Activated CD8-positive, alpha-beta T cell treated with anti-CD3 and anti-CD28 coated beads for 36 hours (primary cell): ENCODE results near the gene KLHDC7A. TPM values are rescaled to one million over a fixed set of nuclear protein-coding genes. Genes with fewer than 3 reads are reported as not detected.

Experiments used
- ATAC-seq: fragments of 200-7000 bp; cut with Tn5 transposase; one replicate; pipeline ENCODE4 v1.10.0; 2021; ENCODE audit warnings: mild to moderate bottlenecking, moderate library complexity
- CTCF ChIA-PET: fragments of 350-600 bp; sonication (Branson Sonifier 250); formaldehyde crosslinking; loops from one replicate; lab custom pipeline; 2021; ENCODE audit warnings: antibody characterized with exemption; lab: Charles Lee
- POLR2A ChIA-PET: fragments of 350-600 bp; sonication (Branson Sonifier 250); formaldehyde crosslinking; loops from one replicate; lab custom pipeline; 2021; ENCODE audit warnings: antibody characterized with exemption; lab: Charles Lee
- DNase-seq: peaks from one replicate; pipeline ENCODE4 v3.0.0-alpha.2; 2020
- H3K27ac Mint-ChIP-seq: one replicate; pipeline ENCODE4 v1.8.0; 2021; ENCODE audit warnings: mild to moderate bottlenecking, mixed read lengths
- H3K27me3 Mint-ChIP-seq: one replicate; pipeline ENCODE4 v1.8.0; 2021; ENCODE audit warnings: mixed read lengths
- H3K36me3 Mint-ChIP-seq: one replicate; pipeline ENCODE4 v1.8.0; 2021; ENCODE audit warnings: low read depth, mixed read lengths
- H3K4me1 Mint-ChIP-seq: one replicate; pipeline ENCODE4 v1.8.0; 2021; ENCODE audit warnings: low read depth, mixed read lengths
- H3K4me3 Mint-ChIP-seq: one replicate; pipeline ENCODE4 v1.8.0; 2021; ENCODE audit warnings: mild to moderate bottlenecking, moderate library complexity, mixed read lengths
- H3K9me3 Mint-ChIP-seq: one replicate; pipeline ENCODE4 v1.8.0; 2021; ENCODE audit warnings: mixed read lengths
- CTCF ChIP-seq: fragments of 200-600 bp; IDR thresholded peaks from one replicate; pipeline ENCODE4 v1.8.0; 2022; ENCODE audit warnings: antibody characterized with exemption, mild to moderate bottlenecking
- intact Hi-C: fragments of 100-400 bp; cut with micrococcal nuclease; formaldehyde crosslinking; loops from one replicate; pipeline ENCODE4 v1.10.0; 2022
- total RNA-seq, 2 experiments: library from RNA; stranded (reverse); gene quantifications; one replicate each; pipeline ENCODE4 v1.2.3, GENCODE V29; 2021

Gene KLHDC7A
- total RNA-seq, 2 experiments from 2014 or later, result not detected

- H3K4me1 Mint-ChIP-seq, result no peaks in the 10 kb centered on the region
- peaks cover 15% of the 10 kb centered on the region for H3K9me3 Mint-ChIP-seq
- H3K36me3 Mint-ChIP-seq, result peaks cover 3% of the 10 kb centered on the region
- DNase-seq, result no peak
- intact Hi-C loops, result no loop called here
- no peak overlapping the region for H3K27ac Mint-ChIP-seq
- H3K4me3 Mint-ChIP-seq, result no peak overlapping the region
- peaks cover 6% of the 10 kb centered on the region for H3K27me3 Mint-ChIP-seq
- TF ChIP-seq CTCF, result no peak
- CTCF ChIA-PET, result interaction anchor here (1.2 kb wide), 1 partner anchor 69 kb away, joined by 3 read pairs; no protein-coding TSS in a partner anchor
- POLR2A ChIA-PET, result no interaction called here
- ATAC-seq, result no peak
Observed at GRCh38 chr1:18512883-18513282, 32.2 kb downstream of the KLHDC7A start.

GRCh38 chr1:18513995-18514394, 33.3 kb downstream of the KLHDC7A start:
- ChIA-PET CTCF (no interaction called here), POLR2A (no interaction called here)
- no peak for TF ChIP-seq CTCF
- no peak for ATAC-seq
- DNase-seq, result no peak
- intact Hi-C loops, result no loop called here
- H3K27me3 Mint-ChIP-seq, result peaks cover 11% of the 10 kb centered on the region
- peaks cover 3% of the 10 kb centered on the region for H3K36me3 Mint-ChIP-seq
- H3K9me3 Mint-ChIP-seq, result peaks cover 15% of the 10 kb centered on the region
- H3K27ac Mint-ChIP-seq, result no peak overlapping the region
- no peaks in the 10 kb centered on the region for H3K4me1 Mint-ChIP-seq
- H3K4me3 Mint-ChIP-seq, result no peak overlapping the region

GRCh38 chr1:18515120-18515667, 34.5 kb downstream of the KLHDC7A start:
- CTCF ChIA-PET, result no interaction called here
- Mint-ChIP-seq H3K4me1 (no peaks in the 10 kb centered on the region), H3K4me3 (no peak overlapping the region), H3K36me3 (peaks cover 3% of the 10 kb centered on the region), H3K27ac (no peak overlapping the region), H3K9me3 (peaks cover 15% of the 10 kb centered on the region), H3K27me3 (peaks cover 13% of the 10 kb centered on the region)
- DNase-seq (no peak), ATAC-seq (no peak)
- TF ChIP-seq CTCF, result no peak
- intact Hi-C loops, result no loop called here
- POLR2A ChIA-PET, result no interaction called here

GRCh38 chr1:18516473-18516872, 35.7 kb downstream of the KLHDC7A start:
- POLR2A ChIA-PET, result no interaction called here
- DNase-seq, result no peak
- peaks cover 15% of the 10 kb centered on the region for H3K9me3 Mint-ChIP-seq
- H3K27ac Mint-ChIP-seq, result no peak overlapping the region
- H3K36me3 Mint-ChIP-seq, result peaks cover 3% of the 10 kb centered on the region
- CTCF ChIA-PET, result no interaction called here
- no peak for ATAC-seq
- H3K4me1 Mint-ChIP-seq, result no peaks in the 10 kb centered on the region
- no peak for TF ChIP-seq CTCF
- H3K27me3 Mint-ChIP-seq, result peaks cover 14% of the 10 kb centered on the region
- intact Hi-C loops, result no loop called here
- H3K4me3 Mint-ChIP-seq, result no peak overlapping the region

GRCh38 chr1:18526436-18527275, 45.9 kb downstream of the KLHDC7A start:
- Mint-ChIP-seq H3K27me3 (peaks cover 11% of the 10 kb centered on the region), H3K36me3 (no peaks in the 10 kb centered on the region), H3K4me3 (no peak overlapping the region), H3K9me3 (no peaks in the 10 kb centered on the region), H3K4me1 (no peaks in the 10 kb centered on the region), H3K27ac (no peak overlapping the region)
- DNase-seq, result no peak
- TF ChIP-seq CTCF, result no peak
- no peak for ATAC-seq
- intact Hi-C loops, result no loop called here
- ChIA-PET CTCF (no interaction called here), POLR2A (no interaction called here)
